Left ventricle myocardium inferior (tissue), 1 donor: Measurements from ENCODE around the gene GAS2. TPM values are rescaled to one million over a fixed set of nuclear protein-coding genes. Genes with fewer than 3 reads are reported as not detected.
A peak's percentile ranks its signal among the peaks of the same experiment; 100 is the strongest.

ENCODE experiments used
- DNase-seq: peaks from one replicate; pipeline ENCODE4 v3.0.0-alpha.2; 2020
- H3K27ac ChIP-seq: fragments of 200-600 bp; replicated peaks from 2 replicates; pipeline ENCODE4 v1.8.0; 2021
- H3K27me3 ChIP-seq: fragments of 200-600 bp; 2 replicates; pipeline ENCODE4 v1.8.0; 2021; ENCODE audit warnings: low read depth
- H3K36me3 ChIP-seq: fragments of 200-600 bp; 2 replicates; pipeline ENCODE4 v1.8.0; 2021
- H3K4me1 ChIP-seq: fragments of 200-600 bp; 2 replicates; pipeline ENCODE4 v1.8.0; 2021
- H3K4me3 ChIP-seq: fragments of 200-600 bp; 2 replicates; pipeline ENCODE4 v1.8.0; 2021; ENCODE audit warnings: mild to moderate bottlenecking, moderate library complexity
- H3K9me3 ChIP-seq: fragments of 200-600 bp; replicated peaks from 2 replicates; pipeline ENCODE4 v1.8.0; 2021
- CTCF ChIP-seq: fragments of 200-600 bp; IDR thresholded peaks from 2 replicates; pipeline ENCODE4 v1.8.0; 2021; ENCODE audit warnings: antibody characterized with exemption, mild to moderate bottlenecking, borderline replicate concordance
- intact Hi-C: fragments of 100-400 bp; cut with micrococcal nuclease; formaldehyde crosslinking; loops from one replicate; pipeline ENCODE4 v1.11.0; 2022
- total RNA-seq: library from RNA; stranded (reverse); fragmentation: NEBNext Ultra II Directional; extraction: Animal tissue kit (Norgen Biotek cat#: 25700); gene quantifications from one replicate; pipeline ENCODE4 v1.2.1, GENCODE V29; 2021
- donor health status: DM: no; HTN: yes; CAD: no; lungs with severe emphysema.

GAS2 gene
- total RNA-seq, 1 donor from 2014 or later, result 15.9 TPM

DNA sequence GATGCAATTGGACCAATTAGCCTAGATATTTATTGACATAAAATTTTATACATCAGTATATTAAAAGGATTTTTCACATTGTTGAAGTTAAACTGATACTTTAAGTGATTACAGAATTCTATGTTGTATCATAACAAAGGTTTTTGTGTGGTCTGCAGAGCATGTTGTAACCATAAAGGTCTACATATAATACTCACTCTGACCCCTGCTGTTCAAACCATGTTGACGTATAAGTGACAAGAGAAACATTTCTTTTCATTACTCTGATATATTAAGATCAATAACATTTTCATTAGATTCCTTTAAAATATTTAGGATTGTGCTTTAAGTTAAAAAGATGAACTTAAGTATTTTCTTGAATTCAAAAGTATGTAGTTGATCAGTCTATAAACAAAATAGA is 63.9 kb downstream of the GAS2 start:
- Histone ChIP-seq H3K4me1 (peaks cover 13% of the 10 kb centered on the region), H3K9me3 (no peaks in the 10 kb centered on the region), H3K27me3 (no peaks in the 10 kb centered on the region), H3K27ac (no peak overlapping the region), H3K36me3 (no peaks in the 10 kb centered on the region), H3K4me3 (no peak overlapping the region)
- no peak for DNase-seq
- intact Hi-C loops, result no loop called here
- TF ChIP-seq CTCF, result peak; percentile 54

- no peaks in the 10 kb centered on the region for H3K9me3 ChIP-seq
- H3K27me3 ChIP-seq, result no peaks in the 10 kb centered on the region
- no peak for DNase-seq
- H3K4me1 ChIP-seq, result no peaks in the 10 kb centered on the region
- intact Hi-C loops, result no loop called here
- no peaks in the 10 kb centered on the region for H3K36me3 ChIP-seq
- no peak overlapping the region for H3K27ac ChIP-seq
- TF ChIP-seq CTCF, result no peak
- H3K4me3 ChIP-seq, result no peak overlapping the region
Measured at GRCh38 chr11:22732588-22732987, 66.2 kb downstream of the GAS2 start.

GRCh38 chr11:22733475-22734248 is 67.3 kb downstream of the GAS2 start:
- Histone ChIP-seq H3K4me1 (no peaks in the 10 kb centered on the region), H3K27ac (no peak overlapping the region)
- intact Hi-C loops, result no loop called here

DNA sequence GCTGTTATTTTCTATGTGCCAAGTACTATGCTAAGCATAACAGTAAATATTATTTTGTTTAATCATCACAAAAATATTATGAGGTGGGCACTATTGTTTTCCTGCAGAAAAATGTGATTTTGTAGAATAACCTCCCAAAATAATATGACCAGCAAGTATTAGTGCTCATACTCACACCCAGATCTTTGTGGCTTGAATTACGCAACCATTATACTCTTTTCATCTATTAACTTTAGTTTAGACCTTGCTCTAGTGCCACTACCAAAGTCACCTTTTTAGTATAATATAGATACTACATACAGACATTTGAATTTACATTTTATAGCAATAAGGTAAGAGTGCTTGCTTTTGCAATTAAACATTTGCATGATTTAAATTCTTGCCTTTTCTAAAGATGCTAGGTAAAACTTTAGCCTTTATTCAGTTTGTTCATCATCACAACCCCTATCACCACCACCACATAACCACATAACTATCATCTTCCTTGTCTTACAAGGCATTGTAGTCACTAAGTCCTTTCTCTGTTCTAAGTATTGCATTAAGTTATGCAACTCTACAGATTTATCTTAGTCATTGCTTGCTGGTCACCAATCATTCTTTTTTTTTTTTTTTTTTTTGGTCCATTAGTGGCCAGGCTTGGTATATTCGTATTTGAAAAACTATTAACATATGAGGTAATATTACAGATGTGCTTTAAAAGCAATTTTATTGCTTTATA is 68.4 kb downstream of the GAS2 start:
- intact Hi-C loops, result no loop called here
- TF ChIP-seq CTCF, result no peak

More at GRCh38 chr11:22733475-22734248, 67.3 kb downstream of the GAS2 start:
- no peak for DNase-seq
- Histone ChIP-seq H3K4me3 (no peak overlapping the region), H3K9me3 (no peaks in the 10 kb centered on the region), H3K36me3 (no peaks in the 10 kb centered on the region), H3K27me3 (no peaks in the 10 kb centered on the region)
- TF ChIP-seq CTCF, result no peak

GRCh38 chr11:22742157-22742613 is 75.8 kb downstream of the GAS2 start:
- no peak for TF ChIP-seq CTCF
- H3K4me1 ChIP-seq, result no peaks in the 10 kb centered on the region
- H3K36me3 ChIP-seq, result no peaks in the 10 kb centered on the region
- no peak overlapping the region for H3K4me3 ChIP-seq
- no peak for DNase-seq
- no peaks in the 10 kb centered on the region for H3K27me3 ChIP-seq
- H3K9me3 ChIP-seq, result no peaks in the 10 kb centered on the region
- intact Hi-C loops, result no loop called here
- H3K27ac ChIP-seq, result no peak overlapping the region

More for the DNA sequence above, 68.4 kb downstream of the GAS2 start:
- Histone ChIP-seq H3K27me3 (no peaks in the 10 kb centered on the region), H3K4me1 (no peaks in the 10 kb centered on the region), H3K4me3 (no peak overlapping the region), H3K9me3 (no peaks in the 10 kb centered on the region), H3K27ac (no peak overlapping the region), H3K36me3 (no peaks in the 10 kb centered on the region)
- DNase-seq, result no peak
